ACC112 (cell line): Measurements from ENCODE around the gene BTBD9.

Source experiments
- H2AFZ ChIP-seq: fragments of 200-600 bp; sonication (generic); one replicate; pipeline ENCODE4 v1.6.0; 2017; ENCODE audit warnings: antibody characterized with exemption, low read length; ENCODE audit not compliant: unreplicated experiment
- H3K27ac ChIP-seq: fragments of 200-600 bp; sonication (generic); 2 replicates; pipeline ENCODE4 v1.5.1; 2014; ENCODE audit warnings: low read depth, mild to moderate bottlenecking, antibody characterized with exemption, low read length, moderate library complexity
- H3K27me3 ChIP-seq: fragments of 200-600 bp; sonication (generic); 2 replicates; pipeline ENCODE4 v1.6.1; 2014; ENCODE audit warnings: mild to moderate bottlenecking, antibody characterized with exemption, low read length, moderate library complexity, mixed read lengths; ENCODE audit not compliant: insufficient read depth
- H3K36me3 ChIP-seq: fragments of 200-600 bp; sonication (generic); 2 replicates; pipeline ENCODE4 v1.6.1; 2016; ENCODE audit warnings: mild to moderate bottlenecking, antibody characterized with exemption, low read length, moderate library complexity, mixed read lengths; ENCODE audit not compliant: insufficient read depth
- H3K4me1 ChIP-seq: fragments of 200-600 bp; sonication (generic); one replicate; pipeline ENCODE4 v1.6.1; 2016; ENCODE audit warnings: low read length, mixed read lengths; ENCODE audit not compliant: insufficient read depth, unreplicated experiment, control insufficient read depth
- H3K4me3 ChIP-seq: fragments of 200-600 bp; sonication (generic); 2 replicates; pipeline ENCODE4 v1.5.1; 2014; ENCODE audit warnings: mild to moderate bottlenecking, low read depth, low read length
- H3K79me2 ChIP-seq: fragments of 200-600 bp; sonication (generic); one replicate; pipeline ENCODE4 v1.6.0; 2016; ENCODE audit warnings: low read length; ENCODE audit not compliant: control insufficient read depth, unreplicated experiment, insufficient read depth

Gene BTBD9

GRCh38 chr6:38510205-38510604 is 129.5 kb downstream of the BTBD9 start:
- peaks cover 28% of the 10 kb centered on the region for H3K4me1 ChIP-seq
- H3K79me2 ChIP-seq = no peaks in the 10 kb centered on the region
- no peak overlapping the region for H2AFZ ChIP-seq
- no peaks in the 10 kb centered on the region for H3K27me3 ChIP-seq
- no peaks in the 10 kb centered on the region for H3K36me3 ChIP-seq
- peak overlapping the region; percentile 84 for H3K27ac ChIP-seq
- H3K4me3 ChIP-seq = peak overlapping the region; percentile 65; the same call in 1 of the 2 replicates

GRCh38 chr6:38509713-38510112 is 130.0 kb downstream of the BTBD9 start:
- H3K27ac ChIP-seq = peak overlapping the region; percentile 84
- no peaks in the 10 kb centered on the region for H3K27me3 ChIP-seq
- no peaks in the 10 kb centered on the region for H3K79me2 ChIP-seq
- peak overlapping the region; percentile 65; the same call in 1 of the 2 replicates for H3K4me3 ChIP-seq
- no peaks in the 10 kb centered on the region for H3K36me3 ChIP-seq
- H2AFZ ChIP-seq = no peak overlapping the region
- H3K4me1 ChIP-seq = peaks cover 28% of the 10 kb centered on the region

GRCh38 chr6:38508894-38509293 is 130.8 kb downstream of the BTBD9 start:
- Histone ChIP-seq H3K36me3 (no peaks in the 10 kb centered on the region), H3K27ac (peak overlapping the region; percentile 84), H3K4me3 (no peak overlapping the region)

GRCh38 chr6:38508286-38508685 is 131.4 kb downstream of the BTBD9 start:
- H3K4me3 ChIP-seq = no peak overlapping the region
- no peak overlapping the region for H3K27ac ChIP-seq

More at GRCh38 chr6:38508894-38509293, 130.8 kb downstream of the BTBD9 start:
- no peaks in the 10 kb centered on the region for H3K27me3 ChIP-seq
- H3K79me2 ChIP-seq = no peaks in the 10 kb centered on the region
- peaks cover 28% of the 10 kb centered on the region for H3K4me1 ChIP-seq
- H2AFZ ChIP-seq = no peak overlapping the region

GRCh38 chr6:38507173-38507572 is 132.6 kb downstream of the BTBD9 start:
- H3K27ac ChIP-seq = no peak overlapping the region
- H2AFZ ChIP-seq = no peak overlapping the region
- no peaks in the 10 kb centered on the region for H3K79me2 ChIP-seq
- H3K27me3 ChIP-seq = no peaks in the 10 kb centered on the region
- H3K4me1 ChIP-seq = peaks cover 28% of the 10 kb centered on the region
- no peaks in the 10 kb centered on the region for H3K36me3 ChIP-seq
- H3K4me3 ChIP-seq = no peak overlapping the region

More at GRCh38 chr6:38508286-38508685, 131.4 kb downstream of the BTBD9 start:
- no peaks in the 10 kb centered on the region for H3K27me3 ChIP-seq
- H3K36me3 ChIP-seq = no peaks in the 10 kb centered on the region
- no peaks in the 10 kb centered on the region for H3K79me2 ChIP-seq
- H2AFZ ChIP-seq = no peak overlapping the region
- H3K4me1 ChIP-seq = peaks cover 28% of the 10 kb centered on the region

- H3K79me2 ChIP-seq = no peaks in the 10 kb centered on the region
- peaks cover 26% of the 10 kb centered on the region for H3K4me1 ChIP-seq
- H3K27me3 ChIP-seq = no peaks in the 10 kb centered on the region
- no peak overlapping the region for H3K4me3 ChIP-seq
- no peak overlapping the region for H2AFZ ChIP-seq
- H3K36me3 ChIP-seq = no peaks in the 10 kb centered on the region
- no peak overlapping the region for H3K27ac ChIP-seq
These were observed 133.9 kb downstream of the BTBD9 start for GRCh38 chr6:38505826-38506225.

GRCh38 chr6:38504996-38505395 is 134.7 kb downstream of the BTBD9 start:
- Histone ChIP-seq H3K27me3 (no peaks in the 10 kb centered on the region), H3K4me1 (peaks cover 19% of the 10 kb centered on the region), H3K79me2 (no peaks in the 10 kb centered on the region), H2AFZ (no peak overlapping the region), H3K27ac (no peak overlapping the region), H3K36me3 (no peaks in the 10 kb centered on the region), H3K4me3 (no peak overlapping the region)

- no peaks in the 10 kb centered on the region for H3K27me3 ChIP-seq
- no peak overlapping the region for H3K4me3 ChIP-seq
- H3K4me1 ChIP-seq = peaks cover 10% of the 10 kb centered on the region
- no peaks in the 10 kb centered on the region for H3K79me2 ChIP-seq
- H3K36me3 ChIP-seq = no peaks in the 10 kb centered on the region
- H3K27ac ChIP-seq = no peak overlapping the region
- no peak overlapping the region for H2AFZ ChIP-seq
These were observed 135.6 kb downstream of the BTBD9 start for GRCh38 chr6:38503960-38504682.

GRCh38 chr6:38503032-38503773 is 136.5 kb downstream of the BTBD9 start:
- Histone ChIP-seq H3K79me2 (no peaks in the 10 kb centered on the region), H3K36me3 (no peaks in the 10 kb centered on the region), H3K27ac (no peak overlapping the region), H3K4me3 (no peak overlapping the region), H3K4me1 (peaks cover under 1% of the 10 kb centered on the region), H3K27me3 (no peaks in the 10 kb centered on the region), H2AFZ (no peak overlapping the region)

GRCh38 chr6:38502423-38502822 is 137.3 kb downstream of the BTBD9 start:
- no peak overlapping the region for H3K4me3 ChIP-seq
- H3K27ac ChIP-seq = no peak overlapping the region
- no peaks in the 10 kb centered on the region for H3K79me2 ChIP-seq
- no peaks in the 10 kb centered on the region for H3K36me3 ChIP-seq
- H3K27me3 ChIP-seq = no peaks in the 10 kb centered on the region
- no peak overlapping the region for H2AFZ ChIP-seq
- H3K4me1 ChIP-seq = no peaks in the 10 kb centered on the region

GRCh38 chr6:38501931-38502330 is 137.8 kb downstream of the BTBD9 start:
- H2AFZ ChIP-seq = no peak overlapping the region
- H3K27me3 ChIP-seq = no peaks in the 10 kb centered on the region
- no peaks in the 10 kb centered on the region for H3K36me3 ChIP-seq
- H3K79me2 ChIP-seq = no peaks in the 10 kb centered on the region
- no peak overlapping the region for H3K27ac ChIP-seq
- no peaks in the 10 kb centered on the region for H3K4me1 ChIP-seq
- no peak overlapping the region for H3K4me3 ChIP-seq
